GM23338 (cell line): Measurements from ENCODE around the gene ZNF534. TPM values are rescaled to one million over a fixed set of nuclear protein-coding genes. Genes with fewer than 3 reads are reported as not detected.
"Not testable (repeated sequence)": the region's sequence is repeated elsewhere in the genome, so short reads cannot be mapped to it uniquely, and the experiment has no call there.

Experiments used
- ATAC-seq: fragments of 200-7000 bp; cut with Tn5 transposase; 3 replicates; pipeline ENCODE4 v1.9.1; 2020
- DNase-seq: peaks from one replicate; pipeline ENCODE4 v3.0.0-alpha.2; 2015; ENCODE audit warnings: low spot score
- H2AFZ ChIP-seq: fragments of 200-600 bp; sonication (generic); 2 replicates; pipeline ENCODE4 v1.8.0; 2016; ENCODE audit warnings: antibody characterized with exemption, mild to moderate bottlenecking, moderate library complexity
- H3F3A ChIP-seq: fragments of 200-600 bp; sonication (generic); replicated peaks from 2 replicates; pipeline ENCODE4 v1.8.0; 2017; ENCODE audit warnings: antibody characterized with exemption, mixed run types, low read depth
- H3K27ac ChIP-seq: fragments of 200-600 bp; sonication (generic); 2 replicates; pipeline ENCODE4 v1.6.1; 2016; ENCODE audit warnings: low read depth
- H3K27me3 ChIP-seq: fragments of 200-600 bp; sonication (generic); 2 replicates; pipeline ENCODE4 v1.8.0; 2016; ENCODE audit warnings: mild to moderate bottlenecking, mixed run types, moderate library complexity; ENCODE audit not compliant: insufficient read depth
- H3K36me3 ChIP-seq: fragments of 200-600 bp; sonication (generic); 2 replicates; pipeline ENCODE4 v1.8.0; 2016; ENCODE audit warnings: mild to moderate bottlenecking; ENCODE audit not compliant: insufficient read depth
- H3K4me1 ChIP-seq: fragments of 200-600 bp; sonication (generic); 2 replicates; pipeline ENCODE4 v1.8.0; 2016; ENCODE audit warnings: mild to moderate bottlenecking, moderate library complexity; ENCODE audit not compliant: insufficient read depth
- H3K4me2 ChIP-seq: fragments of 200-600 bp; sonication (generic); 2 replicates; pipeline ENCODE4 v1.7.1; 2017; ENCODE audit warnings: mixed run types
- H3K4me3 ChIP-seq: fragments of 200-600 bp; sonication (generic); 2 replicates; pipeline ENCODE4 v1.6.1; 2016; ENCODE audit warnings: mixed run types
- H3K79me2 ChIP-seq: fragments of 200-600 bp; sonication (generic); replicated peaks from 2 replicates; pipeline ENCODE4 v1.8.0; 2017; ENCODE audit warnings: mild to moderate bottlenecking; ENCODE audit not compliant: insufficient read depth
- H3K9me2 ChIP-seq: fragments of 200-600 bp; sonication (generic); 2 replicates; pipeline ENCODE4 v1.8.0; 2017; ENCODE audit not compliant: insufficient read depth
- H4K20me1 ChIP-seq: fragments of 200-600 bp; sonication (generic); replicated peaks from 2 replicates; pipeline ENCODE4 v1.8.0; 2017; ENCODE audit warnings: mild to moderate bottlenecking; ENCODE audit not compliant: insufficient read depth
- H3K27ac Mint-ChIP-seq: 2 replicates; pipeline ENCODE4 v1.8.0; 2020; ENCODE audit warnings: inconsistent platforms, mild to moderate bottlenecking, moderate library complexity, mixed read lengths
- H3K27me3 Mint-ChIP-seq: 3 replicates; pipeline ENCODE4 v1.8.0; 2022; ENCODE audit warnings: low read depth, mild to moderate bottlenecking, moderate library complexity, mixed read lengths, inconsistent platforms; ENCODE audit not compliant: insufficient read depth, poor library complexity
- H3K36me3 Mint-ChIP-seq: 3 replicates; pipeline ENCODE4 v1.8.0; 2021; ENCODE audit warnings: low read depth, mild to moderate bottlenecking, inconsistent platforms, moderate library complexity, mixed read lengths
- H3K4me1 Mint-ChIP-seq: 3 replicates; pipeline ENCODE4 v1.8.0; 2020; ENCODE audit warnings: mild to moderate bottlenecking, inconsistent platforms, mixed read lengths
- H3K4me3 Mint-ChIP-seq: 3 replicates; pipeline ENCODE4 v1.8.0; 2021; ENCODE audit warnings: moderate library complexity, mild to moderate bottlenecking, inconsistent platforms, mixed read lengths
- H3K9me3 Mint-ChIP-seq: 3 replicates; pipeline ENCODE4 v1.8.0; 2020; ENCODE audit warnings: moderate library complexity, mild to moderate bottlenecking, inconsistent platforms, mixed read lengths
- ETS1 ChIP-seq: IDR thresholded peaks from 2 replicates; pipeline ENCODE4 v1.6.1; 2016; ENCODE audit warnings: antibody characterized with exemption
- EZH2 ChIP-seq: fragments of 200-600 bp; sonication (generic); IDR thresholded peaks from one replicate; pipeline ENCODE4 v1.8.0; 2017; ENCODE audit warnings: antibody characterized with exemption, mild to moderate bottlenecking, low read depth; ENCODE audit not compliant: unreplicated experiment
- EZH2phosphoT487 ChIP-seq: fragments of 200-600 bp; sonication (generic); IDR thresholded peaks from one replicate; pipeline ENCODE4 v1.8.1; 2018; ENCODE audit warnings: antibody characterized with exemption; ENCODE audit not compliant: unreplicated experiment
- POLR2AphosphoS5 ChIP-seq: IDR thresholded peaks from 2 replicates; pipeline ENCODE4 v1.6.1; 2016; ENCODE audit warnings: antibody characterized with exemption, low read depth
- polyA plus RNA-seq: library from polyadenylated mRNA; unstranded; fragments of >200 nt; fragmentation: Nextera tagmentation; extraction: Ambion mirVana; gene quantifications from 2 replicates; pipeline ENCODE4 v1.2.1, GENCODE V29; 2016
- total RNA-seq: library from RNA; depleted of rRNA; stranded (reverse); fragments of >200 nt; shearing (Covaris generic); gene quantifications from 2 replicates; pipeline ENCODE4 v1.2.3, GENCODE V29; 2014

ZNF534 gene
- total and polyA plus RNA-seq, 2 experiments from 2014 or later, result 0.10 to 1.0 TPM

- Histone ChIP-seq H3K4me2 (no peak overlapping the region), H3K9me2 (no peaks in the 10 kb centered on the region), H3K27me3 (no peaks in the 10 kb centered on the region), H3F3A (no peaks in the 10 kb centered on the region), H2AFZ (no peak overlapping the region), H3K27ac (no peak overlapping the region), H3K36me3 (peaks cover 47% of the 10 kb centered on the region), H3K4me3 (no peak overlapping the region; the same call in 1 of the 2 replicates), H3K4me1 (no peaks in the 10 kb centered on the region), H3K79me2 (0 out of 2 replicates have a peak, but pooled peaks cover 3% of the 10 kb centered on the region), H4K20me1 (no peaks in the 10 kb centered on the region)
- H3K4me3 Mint-ChIP-seq, result no peak overlapping the region
- peaks cover 68% of the 10 kb centered on the region for H3K36me3 Mint-ChIP-seq
- H3K27ac Mint-ChIP-seq, result no peak overlapping the region
- no peak for TF ChIP-seq ETS1
- no peak for TF ChIP-seq EZH2
- no peak for TF ChIP-seq EZH2phosphoT487
- H3K27me3 Mint-ChIP-seq, result peaks cover 3% of the 10 kb centered on the region
- ATAC-seq (no peak), DNase-seq (no peak)
- no peaks in the 10 kb centered on the region for H3K4me1 Mint-ChIP-seq
- peaks cover 95% of the 10 kb centered on the region for H3K9me3 Mint-ChIP-seq
These were observed 45.6 kb downstream of the ZNF534 start for GRCh38 chr19:52474351-52475127.

GRCh38 chr19:52484111-52484743, 55.3 kb downstream of the ZNF534 start:
- H3K79me2 ChIP-seq, H3K4me3 ChIP-seq, H3K27me3 ChIP-seq, H3K36me3 ChIP-seq, H2AFZ ChIP-seq, H3K27ac Mint-ChIP-seq, ATAC-seq, H3K4me3 Mint-ChIP-seq, H3K9me2 ChIP-seq, H4K20me1 ChIP-seq: not testable (repeated sequence)
- H3K4me2 ChIP-seq, result 0 out of 2 replicates have a peak overlapping the region, but pooled peaks have one; percentile 62
- H3K27ac ChIP-seq, result peak overlapping the region; percentile 100
- Mint-ChIP-seq H3K27me3 (peaks cover 12% of the 10 kb centered on the region), H3K4me1 (peaks cover 18% of the 10 kb centered on the region), H3K36me3 (peaks cover 22% of the 10 kb centered on the region), H3K9me3 (peaks cover 76% of the 10 kb centered on the region)
- H3F3A ChIP-seq, result peaks cover 13% of the 10 kb centered on the region; the same call in 1 of the 2 replicates
- peak; percentile 24 for DNase-seq
- peaks cover 34% of the 10 kb centered on the region for H3K4me1 ChIP-seq

- H3K79me2 ChIP-seq, H4K20me1 ChIP-seq, H3K36me3 ChIP-seq, H3K4me3 Mint-ChIP-seq, H2AFZ ChIP-seq, H3K9me2 ChIP-seq, H3K27ac Mint-ChIP-seq, H3K27me3 ChIP-seq: not testable (repeated sequence)
- H3K27ac ChIP-seq, result peak overlapping the region; percentile 100
- Mint-ChIP-seq H3K27me3 (peaks cover 12% of the 10 kb centered on the region), H3K36me3 (peaks cover 21% of the 10 kb centered on the region), H3K9me3 (peaks cover 75% of the 10 kb centered on the region), H3K4me1 (peaks cover 18% of the 10 kb centered on the region)
- peak; percentile 27; the same call in 1 of the 2 replicates for TF ChIP-seq POLR2AphosphoS5
- peak overlapping the region; percentile 36 for H3K4me3 ChIP-seq
- peaks cover 13% of the 10 kb centered on the region; the same call in 1 of the 2 replicates for H3F3A ChIP-seq
- ATAC-seq (peak; percentile 55; the same call in 2 of the 3 replicates), DNase-seq (peak; percentile 45)
- peaks cover 34% of the 10 kb centered on the region for H3K4me1 ChIP-seq
- peak overlapping the region; percentile 63 for H3K4me2 ChIP-seq
These were observed 56.1 kb downstream of the ZNF534 start for GRCh38 chr19:52485064-52485463.
